Measurements from ENCODE around the gene ZNF785.
"Not testable (repeated sequence)": the region's sequence is repeated elsewhere in the genome, so short reads cannot be mapped to it uniquely, and the experiment has no call there.

Gene ZNF785

GRCh38 chr16:30565984-30566383, 19.5 kb downstream of the ZNF785 start:
- no peak for DNase-seq (ENCODE audit: low read depth in 2 of 2)

GRCh38 chr16:30565526-30565925, 20.0 kb downstream of the ZNF785 start:
- DNase-seq (ENCODE audit: low read depth in 2 of 2): no peak

GRCh38 chr16:30562021-30562420, 23.5 kb downstream of the ZNF785 start:
- no peak for DNase-seq (ENCODE audit: low read depth in 2 of 2)

GRCh38 chr16:30561089-30561816, 24.2 kb downstream of the ZNF785 start:
- DNase-seq (ENCODE audit: low read depth in 2 of 2): no peak

- DNase-seq (ENCODE audit: low read depth in 2 of 2): no peak
Observed at GRCh38 chr16:30559690-30560089, 25.8 kb downstream of the ZNF785 start.

GRCh38 chr16:30558789-30559377, 26.6 kb downstream of the ZNF785 start:
- no peak for DNase-seq (ENCODE audit: low read depth in 2 of 2)

- peak; percentile 94 for DNase-seq (ENCODE audit: low read depth in 2 of 2)
Observed at GRCh38 chr16:30557957-30558788, 27.3 kb downstream of the ZNF785 start, which contains the start of gene ZNF764. TSS of gene ZNF764 (minus strand) at chr16:30558374. CDS start at chr16:30558182, 192 bp downstream.

GRCh38 chr16:30557707-30557956, 27.9 kb downstream of the ZNF785 start:
- no peak for DNase-seq (ENCODE audit: low read depth in 2 of 2)

GRCh38 chr16:30556125-30556473, 29.4 kb downstream of the ZNF785 start:
- DNase-seq (ENCODE audit: low read depth in 2 of 2): no peak

- DNase-seq (ENCODE audit: low read depth in 2 of 2): no peak
Observed at GRCh38 chr16:30555315-30556124, 30.0 kb downstream of the ZNF785 start.

GRCh38 chr16:30554557-30555314, 30.8 kb downstream of the ZNF785 start:
- DNase-seq (ENCODE audit: low read depth in 2 of 2): no peak

GRCh38 chr16:30553393-30553899, 32.1 kb downstream of the ZNF785 start:
- DNase-seq (ENCODE audit: low read depth in 2 of 2): no peak

GRCh38 chr16:30552956-30553355, 32.5 kb downstream of the ZNF785 start:
- no peak for DNase-seq (ENCODE audit: low read depth in 2 of 2)

GRCh38 chr16:30551781-30552180, 33.7 kb downstream of the ZNF785 start:
- DNase-seq (ENCODE audit: low read depth in 2 of 2): peak in 1 of 2 donors; percentile 44

GRCh38 chr16:30548416-30549253, 36.9 kb downstream of the ZNF785 start:
- DNase-seq (ENCODE audit: low read depth in 2 of 2): no peak

- DNase-seq (ENCODE audit: low read depth in 2 of 2): no peak
Observed at GRCh38 chr16:30546115-30546514, 39.4 kb downstream of the ZNF785 start.

GRCh38 chr16:30543067-30543466, 42.4 kb downstream of the ZNF785 start:
- DNase-seq (ENCODE audit: low read depth in 2 of 2): no peak

GRCh38 chr16:30541502-30542329, 43.8 kb downstream of the ZNF785 start:
- no peak for DNase-seq (ENCODE audit: low read depth in 2 of 2)

- not testable (repeated sequence) for DNase-seq (ENCODE audit: low read depth in 2 of 2)
Observed at GRCh38 chr16:30540916-30541464, 44.5 kb downstream of the ZNF785 start.
